HUES48 (cell line): ENCODE results near the gene UQCRHL.
"Not testable (repeated sequence)": the region's sequence is repeated elsewhere in the genome, so short reads cannot be mapped to it uniquely, and the experiment has no call there.

Source experiments
- H3K27ac ChIP-seq: one replicate; pipeline ENCODE4 v1.7.0; 2013; ENCODE audit warnings: low read depth, low read length, inconsistent platforms
- H3K27me3 ChIP-seq: 2 replicates; pipeline ENCODE4 v1.6.1; 2013; ENCODE audit warnings: mild to moderate bottlenecking, low read length; ENCODE audit not compliant: control insufficient read depth, insufficient read depth
- H3K36me3 ChIP-seq: 2 replicates; pipeline ENCODE4 v1.6.1; 2013; ENCODE audit warnings: low read length; ENCODE audit not compliant: control insufficient read depth, insufficient read depth
- H3K4me1 ChIP-seq: 2 replicates; pipeline ENCODE4 v1.6.1; 2013; ENCODE audit warnings: mild to moderate bottlenecking, low read length; ENCODE audit not compliant: control insufficient read depth, insufficient read depth
- H3K4me3 ChIP-seq: 2 replicates; pipeline ENCODE4 v1.5.1; 2013; ENCODE audit warnings: mild to moderate bottlenecking, low read depth, low read length
- H3K9ac ChIP-seq: 2 replicates; pipeline ENCODE4 v1.6.1; 2013; ENCODE audit warnings: mild to moderate bottlenecking, low read depth, low read length, moderate library complexity
- H3K9me3 ChIP-seq: 2 replicates; pipeline ENCODE4 v1.6.1; 2013; ENCODE audit warnings: low read length; ENCODE audit not compliant: control insufficient read depth, insufficient read depth

UQCRHL gene

GRCh38 chr1:15807549-15807948, at the start of gene UQCRHL:
UQCRHL (minus strand) TSS chr1:15807649; CDS start chr1:15807649, 0 bp downstream.
- H3K36me3 ChIP-seq, H3K9ac ChIP-seq, H3K4me3 ChIP-seq, H3K27me3 ChIP-seq, H3K4me1 ChIP-seq, H3K9me3 ChIP-seq, H3K27ac ChIP-seq: not testable (repeated sequence)

GRCh38 chr1:15856888-15857287, 49.4 kb upstream of the UQCRHL start:
- Histone ChIP-seq H3K9me3 (no peaks in the 10 kb centered on the region), H3K27me3 (no peaks in the 10 kb centered on the region), H3K36me3 (no peaks in the 10 kb centered on the region), H3K9ac (no peak overlapping the region), H3K27ac (no peak overlapping the region), H3K4me1 (peaks cover 2% of the 10 kb centered on the region), H3K4me3 (no peak overlapping the region)

- Histone ChIP-seq H3K4me3 (no peak overlapping the region), H3K4me1 (peaks cover 21% of the 10 kb centered on the region), H3K9ac (no peak overlapping the region), H3K9me3 (no peaks in the 10 kb centered on the region), H3K27ac (no peak overlapping the region), H3K36me3 (no peaks in the 10 kb centered on the region), H3K27me3 (no peaks in the 10 kb centered on the region)
These were observed 45.4 kb upstream of the UQCRHL start for GRCh38 chr1:15852828-15853302.

- no peaks in the 10 kb centered on the region for H3K27me3 ChIP-seq
- no peaks in the 10 kb centered on the region for H3K36me3 ChIP-seq
- no peak overlapping the region for H3K9ac ChIP-seq
- no peaks in the 10 kb centered on the region for H3K9me3 ChIP-seq
- H3K4me3 ChIP-seq: no peak overlapping the region
- peaks cover 21% of the 10 kb centered on the region for H3K4me1 ChIP-seq
- no peak overlapping the region for H3K27ac ChIP-seq
These were observed 44.8 kb upstream of the UQCRHL start for GRCh38 chr1:15852036-15852827.

- Histone ChIP-seq H3K4me1 (peaks cover 21% of the 10 kb centered on the region), H3K27ac (peak overlapping the region; percentile 98), H3K4me3 (peak overlapping the region; percentile 99), H3K9ac (no peak overlapping the region), H3K27me3 (no peaks in the 10 kb centered on the region), H3K36me3 (no peaks in the 10 kb centered on the region), H3K9me3 (no peaks in the 10 kb centered on the region)
These were observed 44.0 kb upstream of the UQCRHL start for GRCh38 chr1:15851210-15852035.

- Histone ChIP-seq H3K4me1 (peaks cover 21% of the 10 kb centered on the region), H3K9ac (no peak overlapping the region), H3K27me3 (no peaks in the 10 kb centered on the region), H3K4me3 (peak overlapping the region; percentile 99), H3K36me3 (no peaks in the 10 kb centered on the region), H3K27ac (peak overlapping the region; percentile 98), H3K9me3 (no peaks in the 10 kb centered on the region)
These were observed 43.1 kb upstream of the UQCRHL start for GRCh38 chr1:15850471-15851001.

GRCh38 chr1:15849775-15850324, 42.4 kb upstream of the UQCRHL start:
- Histone ChIP-seq H3K9me3 (no peaks in the 10 kb centered on the region), H3K36me3 (no peaks in the 10 kb centered on the region), H3K4me1 (peaks cover 21% of the 10 kb centered on the region), H3K27me3 (no peaks in the 10 kb centered on the region), H3K9ac (peak overlapping the region; percentile 94), H3K27ac (peak overlapping the region; percentile 98), H3K4me3 (peak overlapping the region; percentile 99)

- peaks cover 21% of the 10 kb centered on the region for H3K4me1 ChIP-seq
- no peaks in the 10 kb centered on the region for H3K36me3 ChIP-seq
- peak overlapping the region; percentile 99 for H3K4me3 ChIP-seq
- peak overlapping the region; percentile 98 for H3K27ac ChIP-seq
- H3K27me3 ChIP-seq: no peaks in the 10 kb centered on the region
- peak overlapping the region; percentile 94 for H3K9ac ChIP-seq
- no peaks in the 10 kb centered on the region for H3K9me3 ChIP-seq
These were observed 41.7 kb upstream of the UQCRHL start for GRCh38 chr1:15848929-15849774.

- peak overlapping the region; percentile 98 for H3K27ac ChIP-seq
- H3K4me3 ChIP-seq: peak overlapping the region; percentile 99
- no peaks in the 10 kb centered on the region for H3K36me3 ChIP-seq
- H3K9me3 ChIP-seq: no peaks in the 10 kb centered on the region
- peaks cover 21% of the 10 kb centered on the region for H3K4me1 ChIP-seq
- H3K9ac ChIP-seq: peak overlapping the region; percentile 94
- no peaks in the 10 kb centered on the region for H3K27me3 ChIP-seq
These were observed 40.9 kb upstream of the UQCRHL start for GRCh38 chr1:15848143-15848928.

- H3K4me3 ChIP-seq: peak overlapping the region; percentile 99
- H3K27ac ChIP-seq: peak overlapping the region; percentile 98
- peak overlapping the region; percentile 94; the same call in 1 of the 2 replicates for H3K9ac ChIP-seq
- peaks cover 21% of the 10 kb centered on the region for H3K4me1 ChIP-seq
- no peaks in the 10 kb centered on the region for H3K36me3 ChIP-seq
- no peaks in the 10 kb centered on the region for H3K9me3 ChIP-seq
- H3K27me3 ChIP-seq: no peaks in the 10 kb centered on the region
These were observed 40.4 kb upstream of the UQCRHL start for GRCh38 chr1:15847893-15848142.
